ENCODE measurements around the gene WDR1. TPM values are rescaled to one million over a fixed set of nuclear protein-coding genes. Genes with fewer than 3 reads are reported as not detected.

The WDR1 gene
- total RNA-seq, 1 experiment from 2014 or later: 367 TPM

DNA sequence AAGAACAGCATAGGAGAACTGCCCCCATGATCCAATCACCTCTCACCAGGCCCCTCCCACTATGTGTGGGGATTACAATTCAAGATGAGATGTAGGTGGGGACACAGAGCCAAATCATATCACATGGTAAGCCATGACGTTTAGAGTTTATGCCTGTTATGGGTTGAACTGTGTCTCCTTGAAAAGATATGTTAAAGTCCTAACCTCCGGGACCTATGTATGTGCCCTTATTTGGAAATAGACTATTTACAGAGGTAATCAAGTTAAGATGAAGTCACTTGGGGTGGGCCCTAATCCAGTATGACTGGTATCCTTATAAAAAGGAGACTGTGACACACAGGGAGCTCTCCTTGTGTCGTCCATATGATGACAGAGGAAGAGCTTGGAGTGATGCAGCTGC lies 70.1 kb downstream of the WDR1 start:
- Histone ChIP-seq H3K9ac (ENCODE audit: extremely low read depth, insufficient read length, low read length) (no peak overlapping the region), H2BK120ac (ENCODE audit: low read depth, low read length, poor library complexity, severe bottlenecking) (no peak overlapping the region), H4K20me1 (ENCODE audit: control insufficient read depth, insufficient read depth, insufficient read length) (no peaks in the 10 kb centered on the region), H2AK5ac (ENCODE audit: insufficient read length, low read length) (no peak overlapping the region), H3K4me2 (ENCODE audit: insufficient read depth, insufficient read length, low read length) (no peak overlapping the region), H2BK15ac (ENCODE audit: low read depth, low read length) (no peak overlapping the region), H3K4me1 (ENCODE audit: insufficient read depth, low read length) (peaks cover 2% of the 10 kb centered on the region; the same call in 1 of the 2 replicates), H4K5ac (ENCODE audit: insufficient read length, low read depth, low read length) (no peak overlapping the region), H3K4ac (ENCODE audit: low read depth, low read length) (no peak overlapping the region), H3K18ac (ENCODE audit: insufficient read length, low read depth, low read length) (no peak overlapping the region), H3K79me1 (ENCODE audit: insufficient read depth, low read depth, low read length, poor library complexity, severe bottlenecking) (no peaks in the 10 kb centered on the region), H3K79me2 (ENCODE audit: insufficient read depth, low read length) (no peaks in the 10 kb centered on the region), H3T11ph (ENCODE audit: low read length) (no peak overlapping the region), H3K23ac (ENCODE audit: insufficient read length, low read depth, low read length) (no peak overlapping the region), H2BK20ac (ENCODE audit: low read depth, low read length, poor library complexity, severe bottlenecking) (no peak overlapping the region), H2AFZ (ENCODE audit: low read length) (no peak overlapping the region), H3K27me3 (ENCODE audit: insufficient read depth, low read length) (no peaks in the 10 kb centered on the region), H2BK12ac (ENCODE audit: insufficient read length, low read depth, low read length) (no peak overlapping the region), H4K8ac (replicated peaks; ENCODE audit: insufficient read length, low read depth, low read length) (no peak overlapping the region), H4K91ac (ENCODE audit: insufficient read length, low read depth, low read length) (no peak overlapping the region), H2BK5ac (ENCODE audit: insufficient read length, low read length) (no peak overlapping the region), H3K27ac (ENCODE audit: insufficient read length, low read depth, low read length) (no peak overlapping the region), H3K56ac (ENCODE audit: insufficient read length, low read depth, low read length) (no peak overlapping the region), H3K9me3 (ENCODE audit: control insufficient read depth, low read depth, low read length) (no peaks in the 10 kb centered on the region), H3K14ac (ENCODE audit: insufficient read depth, low read length) (no peak overlapping the region), H3K23me2 (ENCODE audit: insufficient read length, low read depth, low read length, poor library complexity, severe bottlenecking) (no peaks in the 10 kb centered on the region)
- peaks cover 7% of the 10 kb centered on the region for H3K27me3 Mint-ChIP-seq (ENCODE audit: low read depth)
- WGBS (ENCODE audit: extremely low coverage, insufficient read length, low lambda C conversion rate): no CpG with 5 or more reads among the region's 3 CpGs
- no peak overlapping the region for H3K4me3 Mint-ChIP-seq
- peaks cover 0 to 8% (median 1%) of the 10 kb centered on the region in 3 experiments; a peak in 4 of 7 replicates for H3K36me3 Mint-ChIP-seq (ENCODE audit: insufficient read depth in 1 of 3, low read depth in 3 of 3)
- H3K4me1 Mint-ChIP-seq: peaks cover 23 to 28% of the 10 kb centered on the region in 2 experiments
- DNase-seq: no peak
- H3K27ac Mint-ChIP-seq: no peak overlapping the region
- H3K9me3 Mint-ChIP-seq: peaks cover 9% of the 10 kb centered on the region in 2 experiments; a peak in 4 of 5 replicates
- no peak for TF ChIP-seq CTCF (conservative IDR thresholded peaks at IDR 0.05)

Measured in H9 (cell line).